Liver (tissue), 9 donors: Measurements from ENCODE around the gene KCNJ11. TPM values are rescaled to one million over a fixed set of nuclear protein-coding genes. Genes with fewer than 3 reads are reported as not detected.

Experiments
- DNase-seq: peaks from one replicate; pipeline ENCODE4 v3.0.0-alpha.2; 2017; ENCODE audit warnings: low spot score
- H3K27ac ChIP-seq, 2 donors: one replicate each; pipeline ENCODE4 v1.7.0; 2013; ENCODE audit warnings: inconsistent platforms in 2 of 2, low read length in 2 of 2, control low read depth in 1 of 2, low read depth in 1 of 2, mild to moderate bottlenecking in 1 of 2
- H3K27me3 ChIP-seq, 4 donors: one replicate each; pipeline versions ENCODE4 v1.6.1 to v1.7.0; 2013; ENCODE audit warnings: low read length in 3 of 4, inconsistent platforms in 1 of 4, mild to moderate bottlenecking in 1 of 4, moderate library complexity in 1 of 4; ENCODE audit not compliant: control insufficient read depth in 4 of 4, insufficient read depth in 4 of 4
- H3K36me3 ChIP-seq, 4 donors: one replicate each; pipeline versions ENCODE4 v1.6.1 to v1.7.0; 2013; ENCODE audit warnings: low read length in 3 of 4, mild to moderate bottlenecking in 3 of 4, low read depth in 1 of 4, moderate library complexity in 1 of 4; ENCODE audit not compliant: control insufficient read depth in 4 of 4, insufficient read depth in 3 of 4
- H3K4me1 ChIP-seq, 4 donors: one replicate each; pipeline versions ENCODE4 v1.6.1 to v1.7.0; 2013; ENCODE audit warnings: low read length in 3 of 4, mild to moderate bottlenecking in 3 of 4, moderate library complexity in 1 of 4; ENCODE audit not compliant: control insufficient read depth in 4 of 4, insufficient read depth in 4 of 4
- H3K4me3 ChIP-seq, 3 donors: one replicate each; pipeline versions ENCODE4 v1.6.1 to v1.7.0; 2013; ENCODE audit warnings: low read length in 3 of 3, control low read depth in 1 of 3, low read depth in 1 of 3, mild to moderate bottlenecking in 1 of 3
- H3K9ac ChIP-seq, 2 donors: one replicate each; pipeline ENCODE4 v1.7.0; 2013; ENCODE audit warnings: low read length in 2 of 2, mild to moderate bottlenecking in 2 of 2, moderate library complexity in 2 of 2, control low read depth in 1 of 2, low read depth in 1 of 2
- H3K9me3 ChIP-seq, 4 donors: one replicate each; pipeline versions ENCODE4 v1.6.1 to v1.7.0; 2013; ENCODE audit warnings: low read length in 3 of 4; ENCODE audit not compliant: control insufficient read depth in 4 of 4
- ATF3 ChIP-seq: IDR thresholded peaks from 2 replicates; pipeline ENCODE4 v1.6.1; 2016; ENCODE audit warnings: antibody characterized with exemption
- CTCF ChIP-seq: fragments of 150-350 bp; IDR thresholded peaks from 2 replicates; pipeline ENCODE4 v1.5.1; 2017; ENCODE audit warnings: improper control_type of control experiment, low read depth, low read length; ENCODE audit not compliant: missing input control
- EGR1 ChIP-seq, 2 donors: IDR thresholded peaks; 2 replicates each; pipeline ENCODE4 v1.6.1; 2016 to 2018; ENCODE audit warnings: antibody characterized with exemption in 2 of 2, low read depth in 2 of 2
- FOXA1 ChIP-seq: IDR thresholded peaks from 2 replicates; pipeline ENCODE4 v1.6.1; 2016; ENCODE audit warnings: antibody characterized with exemption
- FOXA2 ChIP-seq: IDR thresholded peaks from 2 replicates; pipeline ENCODE4 v1.6.1; 2016; ENCODE audit warnings: antibody characterized with exemption
- HNF4G ChIP-seq: IDR thresholded peaks from 2 replicates; pipeline ENCODE4 v1.6.1; 2016; ENCODE audit warnings: antibody characterized with exemption
- JUND ChIP-seq, 2 donors: IDR thresholded peaks; 2 replicates each; pipeline ENCODE4 v1.6.1; 2016; ENCODE audit warnings: antibody characterized with exemption in 2 of 2
- MAX ChIP-seq: IDR thresholded peaks from 2 replicates; pipeline ENCODE4 v1.6.1; 2016; ENCODE audit warnings: antibody characterized with exemption
- NR2F2 ChIP-seq: IDR thresholded peaks from 2 replicates; pipeline ENCODE4 v1.6.1; 2016; ENCODE audit warnings: antibody characterized with exemption
- RAD21 ChIP-seq, 2 donors: IDR thresholded peaks; 2 replicates each; pipeline ENCODE4 v1.6.1; 2016; ENCODE audit warnings: antibody characterized with exemption in 2 of 2, mild to moderate bottlenecking in 2 of 2
- REST ChIP-seq: IDR thresholded peaks from 2 replicates; pipeline ENCODE4 v1.6.1; 2016; ENCODE audit warnings: antibody characterized with exemption, mild to moderate bottlenecking
- RXRA ChIP-seq, 2 donors: IDR thresholded peaks; 2 replicates each; pipeline ENCODE4 v1.6.1; 2017 to 2018; ENCODE audit warnings: antibody characterized with exemption in 2 of 2, mild to moderate bottlenecking in 1 of 2
- TAF1 ChIP-seq: conservative IDR thresholded peaks from 2 replicates; pipeline ENCODE4 v1.6.1; 2016; ENCODE audit warnings: antibody characterized with exemption, mild to moderate bottlenecking
- YY1 ChIP-seq: IDR thresholded peaks from 2 replicates; pipeline ENCODE4 v1.6.1; 2016; ENCODE audit warnings: antibody characterized with exemption, mild to moderate bottlenecking
- ZBTB33 ChIP-seq: IDR thresholded peaks from 2 replicates; pipeline ENCODE4 v1.6.1; 2016; ENCODE audit warnings: antibody characterized with exemption
- WGBS: extraction: QIAGEN DNeasy Blood & Tissue Kit; methylation state at CpG from one replicate; pipeline ENCODE4 v1.1.7; 2013; 5-methylcytosine and 5-hydroxymethylcytosine counted together
- polyA plus RNA-seq, 2 donors: library from polyadenylated mRNA; stranded (reverse) in 1 of 2; unstranded in 1 of 2; fragments of 200-250 nt in 1 of 2; fragments of >200 nt in 1 of 2; fragmentation: Nextera tagmentation in 1 of 2; extraction: Ambion mirVana in 1 of 2; gene quantifications; one replicate each; pipeline versions ENCODE4 v1.2.1 to v1.2.3, GENCODE V29; 2013 to 2015
- total RNA-seq, 2 donors: library from RNA; depleted of rRNA; stranded (reverse); fragments of >200 nt; gene quantifications; one replicate each; pipeline ENCODE4 v1.2.3, GENCODE V29; 2014
- donor health status: healthy.
- donor health status: healthy.
- donor health status: healthy.
- donor health status: healthy.
- donor health status: healthy.

Gene KCNJ11
- total and polyA plus RNA-seq, 4 donors: 0.28 to 1.1 (median 0.75) TPM; not detected in 1

- H3K4me1 ChIP-seq: no peaks in the 10 kb centered on the region
- DNase-seq: no peak
- no peaks in the 10 kb centered on the region for H3K27me3 ChIP-seq
- no peak overlapping the region for H3K4me3 ChIP-seq
- TF ChIP-seq JUND (IDR thresholded peaks at IDR 0.05) (no peak), RXRA (IDR thresholded peaks at IDR 0.05) (no peak)
- H3K27ac ChIP-seq: no peak overlapping the region
- H3K9me3 ChIP-seq: peaks cover 16 to 36% (median 21%) of the 10 kb centered on the region in 4 donors
- H3K36me3 ChIP-seq: no peaks in the 10 kb centered on the region
- H3K9ac ChIP-seq: no peak overlapping the region
- WGBS: 88% methylated on average over 1 of the region's 1 CpG
These were observed 22.0 kb downstream of the KCNJ11 start for GRCh38 chr11:17366495-17366894.

- peak; percentile 64 for DNase-seq
- Histone ChIP-seq H3K9ac (no peak overlapping the region), H3K9me3 (no peaks in the 10 kb centered on the region), H3K27ac (no peak overlapping the region), H3K4me3 (no peak overlapping the region), H3K36me3 (no peaks in the 10 kb centered on the region), H3K27me3 (no peaks in the 10 kb centered on the region), H3K4me1 (peaks cover 6 to 27% (median 21%) of the 10 kb centered on the region in 4 donors)
- TF ChIP-seq ATF3 (no peak), TAF1 (no peak), FOXA1 (no peak), RXRA (IDR thresholded peaks at IDR 0.05) (peak in 1 of 2 donors; percentile 38), RAD21 (IDR thresholded peaks at IDR 0.05) (peak; percentile 59 to 66), YY1 (peak; percentile 30), MAX (no peak), FOXA2 (no peak), ZBTB33 (no peak), REST (no peak), HNF4G (no peak), CTCF (peak; percentile 75), EGR1 (IDR thresholded peaks at IDR 0.05; ENCODE audit: low read depth in 2 of 2) (no peak), NR2F2 (peak; percentile 59)
- 56% methylated on average over 3 of the region's 3 CpGs for WGBS
These were observed 33.9 kb downstream of the KCNJ11 start for GRCh38 chr11:17354601-17354991.
